ENCODE data around the gene TPSG1. TPM values are rescaled to one million over a fixed set of nuclear protein-coding genes. Genes with fewer than 3 reads are reported as not detected.
"Not testable (repeated sequence)": the region's sequence is repeated elsewhere in the genome, so short reads cannot be mapped to it uniquely, and the experiment has no call there.

The TPSG1 gene
- total RNA-seq, 1 donor from 2014 or later, result not detected

DNA sequence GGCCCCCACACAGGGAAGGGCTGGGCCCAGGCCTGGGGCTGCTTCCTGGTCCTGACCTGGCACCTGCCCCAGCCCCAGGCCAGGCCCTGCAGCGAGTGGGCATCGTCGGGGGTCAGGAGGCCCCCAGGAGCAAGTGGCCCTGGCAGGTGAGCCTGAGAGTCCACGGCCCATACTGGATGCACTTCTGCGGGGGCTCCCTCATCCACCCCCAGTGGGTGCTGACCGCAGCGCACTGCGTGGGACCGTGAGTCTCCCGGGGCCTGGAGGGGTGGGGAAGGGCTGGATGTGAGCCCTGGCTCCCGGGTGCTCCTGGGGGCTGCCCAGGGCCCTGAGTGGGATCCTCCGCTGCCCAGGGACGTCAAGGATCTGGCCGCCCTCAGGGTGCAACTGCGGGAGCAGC is 16.0 kb upstream of the TPSG1 start:
- FAIRE-seq; H3K4me2 ChIP-seq (ENCODE audit: low read length); H2AFZ ChIP-seq (ENCODE audit: low read depth, low read length); H3K36me3 Mint-ChIP-seq (ENCODE audit: low read depth, unreplicated experiment); H3K9ac ChIP-seq (ENCODE audit: low read length); H3K9me3 Mint-ChIP-seq (ENCODE audit: unreplicated experiment); H3K4me1 ChIP-seq (ENCODE audit: insufficient read depth, low read length); H3K9me3 ChIP-seq (ENCODE audit: insufficient read depth, low read depth, low read length); H3K4me3 Mint-ChIP-seq (ENCODE audit: unreplicated experiment); H3K27me3 ChIP-seq (ENCODE audit: insufficient read depth, low read length); H3K36me3 ChIP-seq (ENCODE audit: insufficient read depth, low read length); H3K27ac ChIP-seq (ENCODE audit: low read depth, low read length); H4K20me1 ChIP-seq (ENCODE audit: insufficient read depth, low read length); H3K4me1 Mint-ChIP-seq (ENCODE audit: low read depth, unreplicated experiment); H3K79me2 ChIP-seq (ENCODE audit: insufficient read depth, low read length); H3K4me3 ChIP-seq (ENCODE audit: insufficient read depth, low read depth, low read length); DNase-seq (ENCODE audit: low read depth); H3K27ac Mint-ChIP-seq (ENCODE audit: unreplicated experiment): not testable (repeated sequence)
- H3K27me3 Mint-ChIP-seq (ENCODE audit: low read depth, unreplicated experiment), result peaks cover 28% of the 10 kb centered on the region

DNA sequence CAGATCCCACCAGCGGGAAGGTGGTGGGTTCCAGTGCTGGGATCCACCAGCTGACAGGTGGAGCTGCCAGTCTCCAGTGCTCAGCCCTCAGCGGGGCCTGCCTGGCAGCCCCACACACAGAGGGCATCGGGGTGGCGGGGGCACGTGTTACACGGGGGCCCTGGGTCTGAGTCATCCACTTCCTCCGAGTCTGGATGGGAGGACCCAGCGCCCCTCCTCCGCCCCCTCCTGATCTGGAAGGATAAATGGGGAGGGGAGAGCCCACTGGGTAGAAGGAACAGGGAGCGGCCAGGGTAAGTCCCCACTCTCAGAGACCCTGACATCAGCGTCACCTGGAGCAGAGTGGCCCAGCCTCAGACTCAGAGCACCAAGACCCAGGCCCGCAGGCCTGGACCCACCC is 15.4 kb upstream of the TPSG1 start, which contains the start of gene TPSAB1:
TSS of gene TPSAB1 (plus strand) at position 270 of the 400 bp plus-strand sequence. CDS start 234 bp downstream, outside the sequence.
- not testable (repeated sequence) for H3K4me3 ChIP-seq (ENCODE audit: insufficient read depth, low read depth, low read length); H3K27ac Mint-ChIP-seq (ENCODE audit: unreplicated experiment); FAIRE-seq; H3K9ac ChIP-seq (ENCODE audit: low read length); H3K27ac ChIP-seq (ENCODE audit: low read depth, low read length); H3K4me1 Mint-ChIP-seq (ENCODE audit: low read depth, unreplicated experiment); H3K9me3 ChIP-seq (ENCODE audit: insufficient read depth, low read depth, low read length); H3K4me1 ChIP-seq (ENCODE audit: insufficient read depth, low read length); H2AFZ ChIP-seq (ENCODE audit: low read depth, low read length); H4K20me1 ChIP-seq (ENCODE audit: insufficient read depth, low read length); H3K36me3 ChIP-seq (ENCODE audit: insufficient read depth, low read length); H3K79me2 ChIP-seq (ENCODE audit: insufficient read depth, low read length); H3K4me3 Mint-ChIP-seq (ENCODE audit: unreplicated experiment); H3K4me2 ChIP-seq (ENCODE audit: low read length); DNase-seq (ENCODE audit: low read depth); H3K27me3 ChIP-seq (ENCODE audit: insufficient read depth, low read length); H3K36me3 Mint-ChIP-seq (ENCODE audit: low read depth, unreplicated experiment); H3K9me3 Mint-ChIP-seq (ENCODE audit: unreplicated experiment)
- peaks cover 21% of the 10 kb centered on the region for H3K27me3 Mint-ChIP-seq (ENCODE audit: low read depth, unreplicated experiment)

DNA sequence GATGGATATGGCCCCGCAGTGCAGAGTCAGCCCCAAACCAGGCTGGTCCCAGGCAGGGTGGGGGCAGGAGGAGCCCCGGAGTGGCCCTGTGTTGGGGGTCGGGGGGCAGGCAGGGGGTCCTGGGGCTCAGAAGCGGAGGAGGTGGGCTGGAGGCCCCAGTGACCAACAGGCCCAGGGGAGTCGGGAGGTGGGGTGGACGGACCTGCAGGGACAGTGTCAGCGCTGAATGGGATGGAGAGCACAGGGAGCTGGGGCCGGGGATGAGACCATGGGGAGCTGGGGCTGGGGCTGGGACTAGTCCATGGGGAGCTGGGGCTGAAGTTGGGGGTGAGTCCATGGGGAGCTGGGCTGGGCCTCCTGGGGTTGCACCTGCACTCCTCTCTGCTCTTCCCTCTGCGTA is 14.5 kb upstream of the TPSG1 start:
- FAIRE-seq; H3K4me1 Mint-ChIP-seq (ENCODE audit: low read depth, unreplicated experiment); H3K27me3 ChIP-seq (ENCODE audit: insufficient read depth, low read length); H3K4me3 Mint-ChIP-seq (ENCODE audit: unreplicated experiment); H3K4me3 ChIP-seq (ENCODE audit: insufficient read depth, low read depth, low read length); H4K20me1 ChIP-seq (ENCODE audit: insufficient read depth, low read length); H3K4me1 ChIP-seq (ENCODE audit: insufficient read depth, low read length); H2AFZ ChIP-seq (ENCODE audit: low read depth, low read length); H3K36me3 ChIP-seq (ENCODE audit: insufficient read depth, low read length); H3K9me3 Mint-ChIP-seq (ENCODE audit: unreplicated experiment); H3K27ac ChIP-seq (ENCODE audit: low read depth, low read length); DNase-seq (ENCODE audit: low read depth); H3K4me2 ChIP-seq (ENCODE audit: low read length); H3K79me2 ChIP-seq (ENCODE audit: insufficient read depth, low read length); H3K36me3 Mint-ChIP-seq (ENCODE audit: low read depth, unreplicated experiment); H3K27ac Mint-ChIP-seq (ENCODE audit: unreplicated experiment); H3K9me3 ChIP-seq (ENCODE audit: insufficient read depth, low read depth, low read length); H3K9ac ChIP-seq (ENCODE audit: low read length): not testable (repeated sequence)
- peaks cover 15% of the 10 kb centered on the region for H3K27me3 Mint-ChIP-seq (ENCODE audit: low read depth, unreplicated experiment)

DNA sequence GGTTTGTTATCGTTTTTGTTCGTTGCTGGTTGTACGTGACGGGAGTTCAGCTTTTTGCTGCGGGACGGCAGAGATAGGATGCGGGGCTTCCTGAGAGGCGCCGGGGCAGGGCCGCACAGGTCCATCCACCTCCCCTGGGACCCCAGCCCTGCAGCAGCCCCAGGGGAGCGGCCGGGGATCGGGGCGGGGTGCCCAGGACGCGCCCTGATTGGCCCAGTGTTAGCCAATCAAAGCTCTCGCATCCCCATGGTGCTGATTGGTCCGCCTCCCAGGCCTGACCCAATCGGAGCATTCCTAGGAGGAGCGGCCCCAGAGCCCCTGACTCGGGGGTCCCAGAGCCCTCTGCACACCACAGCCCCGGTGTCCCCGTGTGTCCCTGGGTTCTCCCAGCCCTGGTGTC is 13.8 kb upstream of the TPSG1 start:
- H3K79me2 ChIP-seq (ENCODE audit: insufficient read depth, low read length); H3K27me3 ChIP-seq (ENCODE audit: insufficient read depth, low read length); H3K4me3 ChIP-seq (ENCODE audit: insufficient read depth, low read depth, low read length); H3K9me3 ChIP-seq (ENCODE audit: insufficient read depth, low read depth, low read length); H3K4me1 ChIP-seq (ENCODE audit: insufficient read depth, low read length); H3K36me3 ChIP-seq (ENCODE audit: insufficient read depth, low read length); H3K27ac ChIP-seq (ENCODE audit: low read depth, low read length); H3K4me1 Mint-ChIP-seq (ENCODE audit: low read depth, unreplicated experiment); H3K36me3 Mint-ChIP-seq (ENCODE audit: low read depth, unreplicated experiment); H2AFZ ChIP-seq (ENCODE audit: low read depth, low read length); FAIRE-seq; H3K27ac Mint-ChIP-seq (ENCODE audit: unreplicated experiment); H3K9ac ChIP-seq (ENCODE audit: low read length); H3K9me3 Mint-ChIP-seq (ENCODE audit: unreplicated experiment); H3K4me2 ChIP-seq (ENCODE audit: low read length); H3K4me3 Mint-ChIP-seq (ENCODE audit: unreplicated experiment); H4K20me1 ChIP-seq (ENCODE audit: insufficient read depth, low read length); DNase-seq (ENCODE audit: low read depth): not testable (repeated sequence)
- H3K27me3 Mint-ChIP-seq (ENCODE audit: low read depth, unreplicated experiment), result peaks cover 15% of the 10 kb centered on the region

All from astrocyte (in vitro differentiated cells and primary cell).